ENCODE data around the gene CFAP70. TPM values are rescaled to one million over a fixed set of nuclear protein-coding genes. Genes with fewer than 3 reads are reported as not detected.
A peak's percentile ranks its signal among the peaks of the same experiment; 100 is the strongest.
"Not testable (repeated sequence)": the region's sequence is repeated elsewhere in the genome, so short reads cannot be mapped to it uniquely, and the experiment has no call there.

CFAP70 gene
- total RNA-seq, 1 donor from 2014 or later = 1.0 TPM

- no peak for DNase-seq (ENCODE audit: low read depth)
Measured at GRCh38 chr10:73340121-73340520, 18.5 kb downstream of the CFAP70 start.

DNA sequence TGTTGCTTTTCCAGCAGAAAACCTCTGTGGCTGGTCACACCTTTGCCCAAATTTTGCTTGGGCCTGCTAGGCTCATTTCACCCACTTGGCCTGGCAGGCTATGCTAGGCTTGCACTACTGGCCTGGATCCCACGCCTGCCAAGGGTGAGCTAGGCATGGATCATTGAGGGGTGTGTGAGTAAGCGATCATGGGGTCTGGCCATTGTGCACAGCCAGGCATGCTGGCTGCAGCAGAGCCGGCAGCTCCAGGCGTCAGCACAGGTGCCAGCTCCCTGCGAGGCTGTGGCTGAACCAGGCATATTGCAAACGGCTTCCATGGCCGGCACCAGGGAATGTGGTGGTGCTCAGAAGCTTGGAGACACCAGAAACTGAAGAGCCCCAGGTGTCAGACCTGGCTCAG lies 19.2 kb downstream of the CFAP70 start:
- no peak for DNase-seq (ENCODE audit: low read depth)

DNA sequence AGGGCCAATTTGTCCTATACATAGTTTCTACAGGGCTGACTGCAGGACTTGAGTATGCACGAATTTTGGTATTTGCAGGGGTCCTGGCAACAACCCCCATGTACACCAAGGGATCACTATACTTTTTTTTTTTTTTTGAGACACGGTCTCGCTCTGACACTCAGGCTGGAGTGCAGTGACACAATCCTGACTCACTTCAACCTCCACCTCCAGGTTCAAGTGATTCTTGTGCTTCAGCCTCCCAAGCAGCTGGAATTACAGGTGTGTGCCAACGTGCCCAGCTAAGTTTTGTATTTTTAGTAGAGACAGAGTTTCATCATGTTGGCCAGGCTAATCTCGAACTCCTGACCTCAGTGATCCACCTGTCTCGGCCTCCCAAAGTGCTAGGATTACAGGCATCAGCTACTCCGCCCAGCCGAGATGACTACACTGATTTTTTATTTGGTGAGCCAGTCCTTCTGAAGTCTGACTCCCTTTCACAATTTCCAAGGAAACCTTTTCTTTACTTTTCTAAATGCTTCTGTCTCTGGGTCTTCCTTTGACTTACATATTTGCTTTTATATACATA lies 19.8 kb downstream of the CFAP70 start:
- DNase-seq (ENCODE audit: low read depth) = no peak

- no peak for DNase-seq (ENCODE audit: low read depth)
Measured at GRCh38 chr10:73333202-73333601, 25.5 kb downstream of the CFAP70 start.

- no peak for DNase-seq (ENCODE audit: low read depth)
Measured at GRCh38 chr10:73332379-73332778, 26.3 kb downstream of the CFAP70 start.

GRCh38 chr10:73328523-73328922 lies 30.1 kb downstream of the CFAP70 start:
- DNase-seq (ENCODE audit: low read depth) = not testable (repeated sequence)

DNA sequence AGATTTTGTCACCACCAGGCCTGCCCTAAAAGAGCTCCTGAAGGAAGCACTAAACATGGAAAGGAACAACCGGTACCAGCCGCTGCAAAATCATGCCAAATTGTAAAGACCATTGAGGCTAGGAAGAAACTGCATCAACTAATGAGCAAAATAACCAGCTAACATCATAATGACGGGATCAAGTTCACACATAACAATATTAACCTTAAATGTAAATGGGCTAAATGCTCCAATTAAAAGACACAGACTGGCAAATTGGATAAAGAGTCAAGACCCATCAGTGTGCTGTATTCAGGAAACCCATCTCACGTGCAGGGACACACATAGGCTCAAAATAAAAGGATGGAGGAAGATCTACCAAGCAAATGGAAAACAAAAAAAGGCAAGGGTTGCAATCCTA lies 33.4 kb downstream of the CFAP70 start:
- DNase-seq (ENCODE audit: low read depth) = not testable (repeated sequence)

DNA sequence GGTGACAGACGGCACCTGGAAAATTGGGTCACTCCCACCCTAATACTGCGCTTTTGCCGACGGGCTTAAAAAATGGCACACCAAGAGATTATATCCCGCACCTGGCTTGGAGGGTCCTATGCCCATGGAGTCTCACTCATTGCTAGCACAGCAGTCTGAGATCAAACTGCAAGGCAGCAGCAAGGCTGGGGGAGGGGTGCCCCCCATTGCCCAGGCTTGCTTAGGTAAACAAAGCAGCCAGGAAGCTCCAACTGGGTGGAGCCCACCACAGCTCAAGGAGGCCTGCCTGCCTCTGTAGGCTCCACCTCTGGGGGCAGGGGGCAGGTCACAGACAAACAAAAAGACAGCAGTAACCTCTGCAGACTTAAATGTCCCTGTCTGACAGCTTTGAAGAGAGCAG lies 35.1 kb downstream of the CFAP70 start:
- not testable (repeated sequence) for DNase-seq (ENCODE audit: low read depth)

GRCh38 chr10:73310475-73310874 lies 48.2 kb downstream of the CFAP70 start:
- no peak for DNase-seq (ENCODE audit: low read depth)

DNA sequence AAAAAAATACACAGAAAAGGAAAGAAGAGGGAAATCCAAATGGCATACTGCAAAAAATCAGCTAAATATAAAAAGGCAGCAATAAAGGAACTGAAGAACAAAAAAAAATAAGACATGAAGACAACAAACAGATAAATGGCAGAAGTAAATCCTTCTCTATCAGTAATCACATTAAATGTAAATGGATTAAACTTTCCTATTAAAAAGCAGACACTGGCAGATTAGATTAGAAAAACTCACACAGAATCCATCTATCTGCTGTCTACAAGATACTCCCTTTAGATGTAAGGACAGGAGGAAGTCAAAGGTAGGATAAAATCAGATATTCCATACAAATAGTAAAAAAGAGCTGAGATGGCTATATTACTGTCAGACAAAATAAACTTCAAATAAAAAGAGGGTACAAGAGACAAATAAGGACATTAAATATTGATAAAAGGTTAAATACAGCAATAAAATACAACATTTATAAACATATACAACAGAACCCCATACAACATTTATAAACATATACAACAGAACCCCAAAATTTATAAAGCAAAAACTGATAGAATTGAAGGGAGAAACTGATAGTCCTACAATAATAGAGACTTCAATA lies 51.4 kb downstream of the CFAP70 start:
- DNase-seq (ENCODE audit: low read depth) = no peak

- no peak for DNase-seq (ENCODE audit: low read depth)
Measured at GRCh38 chr10:73306171-73306708, 52.4 kb downstream of the CFAP70 start.

- no peak for DNase-seq (ENCODE audit: low read depth)
Measured at GRCh38 chr10:73296946-73297345, 61.7 kb downstream of the CFAP70 start.

DNA sequence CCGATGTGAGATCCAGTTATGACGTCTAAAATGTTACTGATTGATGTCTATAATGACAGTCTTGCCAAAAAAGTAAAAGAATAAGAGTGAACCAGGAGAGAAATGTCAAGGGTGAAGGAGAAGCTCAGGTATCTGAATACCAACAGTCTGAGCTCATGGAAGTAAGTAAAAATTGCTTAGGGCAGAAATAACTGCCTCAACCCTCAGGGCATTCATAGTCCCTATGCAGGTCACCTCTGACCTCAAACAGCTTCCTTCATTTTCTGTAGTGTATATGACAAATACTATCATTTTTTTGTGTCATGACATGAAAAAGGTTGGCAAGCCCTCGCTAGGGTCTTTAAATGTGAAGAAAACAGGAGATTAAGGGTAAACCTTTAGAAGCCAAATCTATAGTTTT lies 65.2 kb downstream of the CFAP70 start:
- no peak for DNase-seq (ENCODE audit: low read depth)

- no peak for DNase-seq (ENCODE audit: low read depth)
Measured at GRCh38 chr10:73289958-73290357, 68.7 kb downstream of the CFAP70 start.

GRCh38 chr10:73287441-73287840 lies 71.2 kb downstream of the CFAP70 start:
- DNase-seq (ENCODE audit: low read depth) = no peak

GRCh38 chr10:73281097-73281496 lies 77.6 kb downstream of the CFAP70 start:
- no peak for DNase-seq (ENCODE audit: low read depth)

DNA sequence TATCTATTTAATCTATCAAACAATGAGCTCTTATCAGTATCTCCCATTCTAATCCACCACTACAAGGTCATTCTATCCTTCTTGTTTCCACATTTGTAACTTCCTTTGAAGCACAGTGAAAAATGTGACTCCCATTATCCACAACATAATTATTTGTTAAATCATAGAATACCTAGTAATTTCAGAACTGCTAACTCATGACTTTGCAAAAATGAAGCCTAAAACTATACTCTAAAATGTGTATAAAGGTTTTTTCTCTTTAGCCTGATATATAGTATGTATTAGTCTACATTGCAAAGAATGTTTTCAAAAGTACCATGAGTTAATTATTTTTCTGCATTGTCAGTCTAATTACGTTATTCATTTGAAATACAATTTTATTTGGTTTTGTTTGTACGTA lies 94.2 kb downstream of the CFAP70 start:
- DNase-seq (ENCODE audit: low read depth) = no peak

DNA sequence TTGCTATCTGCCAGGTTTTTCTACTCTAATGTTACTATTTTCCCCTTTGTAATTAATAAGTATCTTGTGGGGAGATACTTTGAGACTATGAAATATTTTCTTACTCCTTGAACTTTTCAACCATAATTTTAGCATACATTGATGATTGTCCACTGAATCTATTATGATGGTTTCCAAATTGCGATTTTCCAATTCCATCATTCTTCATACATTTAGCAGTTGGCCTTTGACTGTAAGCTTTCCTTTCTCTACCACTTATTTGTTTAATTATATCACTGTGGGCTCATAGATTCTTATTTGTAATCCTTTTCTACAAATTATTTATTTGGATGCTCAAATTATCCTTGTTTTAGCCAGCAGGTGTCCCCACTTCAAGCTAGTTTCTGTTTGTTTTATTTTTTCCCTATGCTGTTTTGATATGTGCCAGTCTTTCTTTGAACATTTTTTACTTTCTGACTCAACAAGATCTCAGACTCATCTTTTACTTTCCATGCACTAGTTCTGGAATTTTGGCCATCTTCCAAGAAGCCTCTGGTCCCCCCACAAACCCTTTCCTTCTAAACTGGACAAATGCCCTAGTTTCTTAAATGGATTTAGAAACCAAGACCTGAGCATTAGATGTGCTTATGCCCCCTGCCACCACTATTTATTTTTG lies 94.8 kb downstream of the CFAP70 start:
- peak; percentile 43 for DNase-seq (ENCODE audit: low read depth)

DNA sequence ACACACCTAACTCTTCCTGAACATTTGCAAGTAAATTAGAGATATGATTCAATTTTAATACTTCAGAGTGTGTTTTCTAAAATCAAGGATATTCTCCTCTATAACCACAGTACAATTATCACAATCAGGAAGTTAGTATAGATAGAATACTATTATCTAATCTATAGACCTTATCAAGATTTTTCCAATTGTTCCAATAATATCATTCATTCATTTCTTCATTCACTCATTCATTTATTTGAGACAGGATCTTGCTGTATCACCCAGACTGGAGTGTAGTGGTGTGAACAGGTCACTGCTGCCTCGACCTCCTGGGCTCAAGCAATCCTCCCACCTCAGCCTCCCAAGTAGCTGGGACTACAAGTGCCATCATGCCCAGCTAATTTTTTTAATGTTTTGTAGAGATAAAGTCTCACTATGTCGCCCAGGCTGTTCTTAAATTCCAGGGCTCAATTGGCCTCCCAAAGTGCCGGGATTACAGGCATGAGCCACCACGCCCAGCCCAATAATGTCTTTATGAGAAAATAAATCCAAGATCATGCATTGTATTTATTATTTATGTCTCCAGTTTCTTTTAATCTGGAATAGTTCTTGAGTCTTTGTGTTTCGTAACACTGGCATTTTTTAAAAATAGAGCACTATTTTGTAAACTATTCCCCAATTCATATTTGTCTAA lies 95.6 kb downstream of the CFAP70 start:
- DNase-seq (ENCODE audit: low read depth) = no peak

GRCh38 chr10:73262105-73262730 lies 96.4 kb downstream of the CFAP70 start:
- peak; percentile 70 for DNase-seq (ENCODE audit: low read depth)

DNA sequence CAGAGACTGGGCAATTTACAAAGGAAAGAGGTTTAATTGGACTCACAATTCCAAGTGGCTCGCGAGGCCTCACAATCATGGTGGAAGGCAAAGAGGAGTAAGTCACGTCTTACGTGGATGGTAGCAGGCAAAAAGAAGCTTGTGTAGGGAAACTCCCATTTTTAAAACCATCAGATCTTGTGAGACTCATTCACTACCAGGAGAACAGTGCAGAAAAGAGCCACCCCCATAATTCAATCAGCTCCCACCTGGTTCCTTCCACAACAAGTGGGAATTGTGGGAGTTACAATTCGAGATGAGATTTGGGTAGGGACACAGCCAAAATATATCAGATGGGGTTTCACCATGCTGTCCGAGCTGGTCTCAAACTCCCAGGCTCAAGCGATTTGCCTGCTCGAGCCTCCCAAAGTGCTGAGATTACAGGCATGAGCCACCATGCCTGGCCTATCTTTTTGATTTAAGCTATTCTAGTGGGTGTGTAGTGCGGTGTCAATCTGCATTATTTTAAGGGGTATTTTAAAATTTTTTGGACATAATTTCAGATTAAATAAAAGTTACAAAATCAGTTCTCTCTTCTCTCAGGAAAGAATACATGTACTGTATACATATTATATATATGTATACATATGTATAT lies 97.2 kb downstream of the CFAP70 start:
- DNase-seq (ENCODE audit: low read depth) = no peak

Measured in myocyte (in vitro differentiated cells).